T-helper 2 cell treated with Interferon-gamma antibody and Interleukin-4, amounts not matched to agents 100 ng/mL and 5 ng/mL, for 36 hours (primary cell): Measurements from ENCODE around the gene ABCG1. TPM values are rescaled to one million over a fixed set of nuclear protein-coding genes. Genes with fewer than 3 reads are reported as not detected.

Experiments used
- intact Hi-C: fragments of 100-400 bp; cut with micrococcal nuclease; formaldehyde crosslinking; loops from one replicate; pipeline ENCODE4 v1.15.1; 2023
- total RNA-seq: library from RNA; stranded (reverse); gene quantifications from 2 replicates; pipeline ENCODE4 v1.2.3, GENCODE V29; 2022

ABCG1 gene
- total RNA-seq, 1 donor from 2014 or later, result 11.3 TPM

GRCh38 chr21:42191696-42192595 lies 27.0 kb upstream of the ABCG1 start:
- intact Hi-C loops, result loop anchor here (5.0 to 10.0 kb wide), 2 partner anchors 45 to 233 kb away; no protein-coding TSS in a partner anchor

GRCh38 chr21:42193131-42193671 lies 25.7 kb upstream of the ABCG1 start:
- intact Hi-C loops, result loop anchor here (1.0 to 10.0 kb wide), 3 partner anchors 27 to 232 kb away; no protein-coding TSS in a partner anchor

- intact Hi-C loops, result loop anchor here (1.0 to 10.0 kb wide), 3 partner anchors 27 to 231 kb away; no protein-coding TSS in a partner anchor
Observed at GRCh38 chr21:42193721-42194120, 25.2 kb upstream of the ABCG1 start.

GRCh38 chr21:42194863-42195262 lies 24.1 kb upstream of the ABCG1 start:
- intact Hi-C loops, result loop anchor here (5.0 to 10.0 kb wide), 2 partner anchors 48 to 230 kb away; no protein-coding TSS in a partner anchor

- intact Hi-C loops, result loop anchor here (10.0 kb wide), 1 partner anchor 229 kb away; no protein-coding TSS in a partner anchor
Observed at GRCh38 chr21:42195378-42196031, 23.4 kb upstream of the ABCG1 start.

GRCh38 chr21:42198929-42199867 lies 19.7 kb upstream of the ABCG1 start:
- intact Hi-C loops, result loop anchor here (10.0 kb wide), 1 partner anchor 226 kb away; no protein-coding TSS in a partner anchor

- intact Hi-C loops, result loop anchor here (10.0 kb wide), 1 partner anchor 225 kb away; no protein-coding TSS in a partner anchor
Observed at GRCh38 chr21:42199868-42200463, 19.0 kb upstream of the ABCG1 start.

- intact Hi-C loops, result no loop called here
Observed at GRCh38 chr21:42200906-42201614, 17.9 kb upstream of the ABCG1 start.

GRCh38 chr21:42201615-42202161 lies 17.3 kb upstream of the ABCG1 start:
- intact Hi-C loops, result no loop called here

GRCh38 chr21:42202321-42202720 lies 16.6 kb upstream of the ABCG1 start:
- intact Hi-C loops, result no loop called here

GRCh38 chr21:42203321-42203720 lies 15.6 kb upstream of the ABCG1 start:
- intact Hi-C loops, result no loop called here

GRCh38 chr21:42203936-42204335 lies 15.0 kb upstream of the ABCG1 start:
- intact Hi-C loops, result no loop called here

- intact Hi-C loops, result no loop called here
Observed at GRCh38 chr21:42207426-42207825, 11.5 kb upstream of the ABCG1 start.

GRCh38 chr21:42208036-42208435 lies 10.9 kb upstream of the ABCG1 start:
- intact Hi-C loops, result no loop called here

- intact Hi-C loops, result no loop called here
Observed at GRCh38 chr21:42208801-42209490, 10.0 kb upstream of the ABCG1 start.

GRCh38 chr21:42209801-42210479 lies 9.0 kb upstream of the ABCG1 start:
- intact Hi-C loops, result no loop called here

GRCh38 chr21:42212266-42212665 lies 6.7 kb upstream of the ABCG1 start:
- intact Hi-C loops, result no loop called here
